Measurements from ENCODE around the gene DSCAML1.

DNA sequence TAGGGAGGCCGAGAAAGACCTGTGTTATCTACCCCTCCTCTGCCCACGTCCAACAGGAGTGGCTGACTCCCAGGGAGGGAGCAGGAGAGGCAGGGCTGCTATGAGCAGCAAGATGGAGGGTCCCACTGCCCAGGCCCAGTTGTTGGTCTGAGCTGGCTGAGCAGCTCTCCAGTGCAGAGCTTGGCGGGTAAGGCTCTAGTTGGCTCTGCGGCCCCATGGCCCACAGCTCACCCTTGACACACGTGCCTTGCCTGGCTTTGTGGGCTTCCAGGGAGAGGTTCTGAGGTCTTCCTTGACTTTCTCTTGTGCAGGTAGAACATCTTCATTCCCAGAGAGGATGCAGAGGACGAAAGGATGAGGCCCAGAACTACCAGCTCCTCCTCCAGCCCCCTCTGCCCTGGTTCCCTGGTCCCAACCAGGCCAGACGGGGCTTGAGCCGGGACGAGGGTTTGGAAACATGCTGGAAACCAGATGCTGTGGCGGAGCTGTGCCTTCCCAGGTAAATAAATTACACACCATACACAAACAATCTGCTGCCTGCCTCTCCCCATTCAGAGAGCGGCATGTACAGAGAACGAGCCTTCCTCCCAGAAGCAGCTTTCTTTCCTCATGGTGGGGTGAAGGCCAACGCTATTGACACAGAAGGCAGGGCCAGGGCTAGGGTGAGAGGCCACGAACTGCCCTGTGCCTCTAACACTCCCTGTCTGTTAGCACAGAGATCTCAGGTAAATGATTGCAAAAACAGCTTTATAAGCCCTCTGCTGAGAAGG is 48.1 kb downstream of the DSCAML1 start:
- TF ChIP-seq, protein P1, sequence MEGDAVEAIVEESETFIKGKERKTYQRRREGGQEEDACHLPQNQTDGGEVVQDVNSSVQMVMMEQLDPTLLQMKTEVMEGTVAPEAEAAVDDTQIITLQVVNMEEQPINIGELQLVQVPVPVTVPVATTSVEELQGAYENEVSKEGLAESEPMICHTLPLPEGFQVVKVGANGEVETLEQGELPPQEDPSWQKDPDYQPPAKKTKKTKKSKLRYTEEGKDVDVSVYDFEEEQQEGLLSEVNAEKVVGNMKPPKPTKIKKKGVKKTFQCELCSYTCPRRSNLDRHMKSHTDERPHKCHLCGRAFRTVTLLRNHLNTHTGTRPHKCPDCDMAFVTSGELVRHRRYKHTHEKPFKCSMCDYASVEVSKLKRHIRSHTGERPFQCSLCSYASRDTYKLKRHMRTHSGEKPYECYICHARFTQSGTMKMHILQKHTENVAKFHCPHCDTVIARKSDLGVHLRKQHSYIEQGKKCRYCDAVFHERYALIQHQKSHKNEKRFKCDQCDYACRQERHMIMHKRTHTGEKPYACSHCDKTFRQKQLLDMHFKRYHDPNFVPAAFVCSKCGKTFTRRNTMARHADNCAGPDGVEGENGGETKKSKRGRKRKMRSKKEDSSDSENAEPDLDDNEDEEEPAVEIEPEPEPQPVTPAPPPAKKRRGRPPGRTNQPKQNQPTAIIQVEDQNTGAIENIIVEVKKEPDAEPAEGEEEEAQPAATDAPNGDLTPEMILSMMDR (IDR thresholded peaks at IDR 0.05) = no peak
- TF ChIP-seq POLR2A (IDR thresholded peaks at IDR 0.05) (no peak), POLR2AphosphoS5 (IDR thresholded peaks at IDR 0.05) (no peak), EP300 (IDR thresholded peaks at IDR 0.05) (no peak)
